SKM-1 treated with dmso at 0.1 percent for 144 hours (cell line): ENCODE measurements around the gene BMP6.

Source experiments
- DNase-seq: peaks from one replicate; lab custom pipeline; 2025; ENCODE audit not compliant: unreplicated experiment; lab: John Stamatoyannopoulos, UW

BMP6 gene

GRCh38 chr6:7901780-7902179 lies 175.9 kb downstream of the BMP6 start:
- no peak for DNase-seq

- no peak for DNase-seq
Observed at GRCh38 chr6:7902221-7902620, 176.3 kb downstream of the BMP6 start.

DNA sequence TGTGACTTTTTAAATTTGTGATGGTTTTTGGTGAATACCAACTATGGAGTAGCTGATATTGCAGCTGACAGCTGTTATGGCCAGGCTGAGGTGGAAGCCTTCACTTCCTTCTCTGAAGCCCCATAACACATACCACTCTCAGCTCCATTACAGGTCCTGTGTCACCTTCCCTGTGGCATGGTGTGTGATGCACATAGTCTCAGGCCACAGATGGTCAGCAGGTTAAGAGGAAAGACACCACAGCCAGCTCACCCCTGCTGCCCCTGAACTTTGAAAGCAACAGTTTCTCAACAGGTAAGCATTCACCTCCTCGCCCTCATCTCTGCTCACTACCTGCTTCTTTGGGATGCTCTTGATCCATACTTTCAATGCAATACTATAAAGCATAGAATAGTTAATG lies 177.0 kb downstream of the BMP6 start:
- DNase-seq = no peak

- no peak for DNase-seq
Observed at GRCh38 chr6:7903673-7904072, 177.8 kb downstream of the BMP6 start.

DNA sequence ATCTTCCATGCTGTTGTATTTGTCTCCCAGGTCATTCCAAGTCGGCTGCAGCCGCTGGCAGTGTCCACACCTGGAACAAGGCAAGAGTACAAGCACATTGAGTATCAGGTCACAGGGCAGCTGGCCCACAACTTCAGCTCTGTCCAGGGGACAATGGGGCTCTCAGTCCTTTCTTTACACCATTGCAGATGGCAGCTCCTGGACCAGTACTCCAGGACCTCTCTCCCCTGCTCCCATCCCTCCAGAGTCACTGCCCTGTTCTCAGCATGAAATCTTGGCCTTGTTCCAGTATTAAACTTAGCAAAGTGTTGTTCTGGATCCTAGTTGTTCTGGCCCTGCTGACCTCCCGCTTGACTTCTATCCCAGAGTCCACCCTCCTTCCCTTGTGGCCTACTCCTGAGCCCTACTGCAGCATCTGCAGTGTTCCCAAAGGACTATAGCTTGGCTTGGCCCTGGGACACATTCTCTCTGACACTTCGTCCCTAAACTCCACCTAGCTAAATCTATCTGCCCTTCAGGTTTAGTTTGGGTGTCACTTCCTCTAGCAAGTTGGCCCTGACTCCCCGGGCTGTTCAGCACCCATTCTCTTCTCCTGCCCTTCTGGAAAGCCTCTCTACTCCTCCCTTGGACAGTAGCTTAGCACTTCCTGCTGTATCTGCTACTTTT lies 178.9 kb downstream of the BMP6 start:
- DNase-seq = no peak

DNA sequence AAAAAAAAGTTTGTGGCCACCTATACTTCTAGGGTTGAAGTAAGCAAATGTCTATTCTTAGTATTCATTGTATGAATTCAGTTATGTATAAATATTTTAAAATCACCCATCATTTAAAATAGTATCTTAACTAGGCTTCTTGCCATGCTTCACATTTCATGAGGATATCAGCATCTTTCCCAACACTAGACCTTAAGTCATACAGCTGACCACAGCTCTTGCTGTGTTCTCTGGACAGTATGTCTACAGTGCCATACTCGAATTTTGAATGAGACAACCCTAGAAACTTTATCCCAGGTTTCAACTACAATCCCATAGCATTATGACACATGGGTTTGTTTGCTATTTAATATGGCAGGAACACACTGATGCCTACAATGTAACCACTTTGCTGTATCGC lies 179.5 kb downstream of the BMP6 start:
- DNase-seq = no peak

GRCh38 chr6:7906741-7907140 lies 180.8 kb downstream of the BMP6 start:
- no peak for DNase-seq

DNA sequence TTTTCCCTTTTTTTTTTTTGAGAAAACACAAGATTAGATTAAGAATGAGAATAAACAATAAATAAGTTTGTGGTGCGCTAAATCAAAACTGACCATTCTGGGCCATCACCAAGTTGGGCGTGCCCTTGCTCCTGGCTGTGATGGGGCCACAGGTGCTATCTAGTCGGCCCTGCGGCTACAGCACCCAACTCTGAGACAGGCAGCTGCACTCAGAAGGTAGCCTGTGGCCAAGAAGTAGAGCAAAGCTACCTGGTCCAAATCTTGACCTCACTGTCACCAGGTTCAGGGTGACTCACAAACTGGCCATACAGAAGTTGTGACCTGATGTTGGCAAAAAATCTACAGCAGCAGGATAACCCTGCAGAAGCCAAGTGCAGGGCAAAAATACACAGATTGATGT lies 181.3 kb downstream of the BMP6 start:
- DNase-seq = no peak

- no peak for DNase-seq
Observed at GRCh38 chr6:7909323-7910276, 183.7 kb downstream of the BMP6 start.

- DNase-seq = no peak
Observed at GRCh38 chr6:7910298-7910653, 184.4 kb downstream of the BMP6 start.

DNA sequence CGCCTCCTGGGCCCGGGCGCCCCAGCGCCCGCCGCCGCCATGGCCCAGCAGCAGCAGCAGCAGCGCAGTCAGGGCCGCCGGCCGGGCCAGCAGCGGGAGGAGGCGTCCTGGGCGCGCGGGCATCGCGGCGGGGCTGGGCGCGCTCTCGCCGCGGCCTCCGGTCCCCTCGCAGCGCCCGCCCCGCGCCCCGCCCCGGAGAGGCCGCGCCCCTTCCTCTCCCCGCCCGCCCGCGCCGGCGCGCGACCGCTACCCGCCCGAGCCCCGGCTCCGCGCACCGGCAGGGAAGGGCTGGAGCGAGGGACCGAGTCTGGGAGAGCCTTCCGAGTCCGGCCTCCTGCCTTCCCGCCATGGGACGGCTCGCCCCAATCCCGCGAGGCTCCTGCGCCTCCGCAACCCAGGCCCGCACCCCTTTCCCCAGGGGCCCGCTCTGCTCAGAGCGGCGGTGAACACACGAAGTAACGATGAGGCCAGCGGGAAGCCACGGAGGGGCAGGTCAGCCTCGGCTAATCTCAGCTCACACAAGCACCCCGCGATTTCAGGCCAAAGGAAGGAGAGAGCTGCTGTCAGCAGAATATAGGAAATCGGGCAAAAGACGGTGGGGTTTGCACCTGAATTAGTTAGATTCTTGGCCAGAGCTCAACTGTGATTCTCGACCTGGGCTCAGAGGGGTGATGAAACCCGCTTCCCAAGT lies 184.9 kb downstream of the BMP6 start, which contains the start of gene TXNDC5:
TXNDC5 (minus strand) TSS at position 135 of the 691 bp plus-strand sequence; CDS start at position 123, 12 bp downstream.
- DNase-seq = peak; percentile 55

DNA sequence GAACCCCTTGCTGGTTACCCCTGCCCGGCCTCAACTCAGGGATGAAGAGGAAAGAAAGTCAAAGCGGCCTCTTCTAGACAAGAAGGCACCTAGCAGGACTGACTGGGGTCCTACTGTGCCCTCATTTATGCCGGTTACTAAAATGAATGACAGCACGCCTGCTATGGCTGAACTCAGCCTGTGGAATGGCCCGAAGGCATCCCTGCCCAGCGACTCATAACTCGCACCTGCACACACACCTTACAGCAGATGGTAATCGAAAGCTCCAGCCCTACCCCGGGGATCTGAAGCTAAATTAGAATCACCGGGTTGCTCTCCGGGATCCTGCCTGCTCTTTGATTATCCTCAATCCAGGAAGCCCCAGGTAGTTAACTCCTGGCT lies 185.4 kb downstream of the BMP6 start:
- DNase-seq = no peak

GRCh38 chr6:7912024-7912423 lies 186.1 kb downstream of the BMP6 start:
- DNase-seq = no peak

DNA sequence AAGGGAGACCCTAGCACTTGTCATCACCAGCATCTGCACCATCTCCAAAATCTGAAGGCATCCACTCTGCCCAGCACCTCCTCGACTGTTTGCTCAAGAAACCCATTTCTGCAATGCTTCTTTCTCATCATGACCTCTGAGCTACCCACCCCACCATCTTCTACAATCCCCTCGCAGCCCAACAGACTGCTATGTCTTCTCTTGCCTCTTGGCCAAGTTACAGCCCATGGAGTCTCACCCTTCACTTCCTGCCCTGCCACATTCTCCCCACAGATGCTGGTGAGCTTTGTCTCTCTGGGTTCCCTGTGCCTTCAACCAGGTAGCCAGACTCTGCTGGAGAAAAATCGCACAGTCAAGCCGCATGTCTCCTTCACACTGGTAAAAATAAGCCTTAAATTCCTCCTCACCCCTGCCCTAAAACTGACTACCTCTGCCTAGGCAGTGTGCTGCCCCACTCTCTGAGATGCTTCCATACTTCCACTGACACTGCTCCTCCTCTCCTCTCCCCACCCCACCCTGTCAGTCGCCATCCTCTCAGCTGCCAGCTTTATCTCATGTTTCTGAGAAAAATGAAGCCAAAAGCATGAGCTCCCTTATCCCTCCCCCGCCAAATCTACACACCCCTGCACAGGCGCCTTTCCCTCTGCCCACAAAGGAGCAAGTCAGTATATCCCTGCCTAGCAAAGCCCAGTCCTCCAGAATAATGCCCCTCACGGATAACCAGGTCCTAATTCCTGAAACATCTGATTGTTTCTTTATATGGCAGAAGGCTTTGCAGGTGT lies 187.0 kb downstream of the BMP6 start:
- no peak for DNase-seq

- DNase-seq = no peak
Observed at GRCh38 chr6:7914311-7914710, 188.4 kb downstream of the BMP6 start.

DNA sequence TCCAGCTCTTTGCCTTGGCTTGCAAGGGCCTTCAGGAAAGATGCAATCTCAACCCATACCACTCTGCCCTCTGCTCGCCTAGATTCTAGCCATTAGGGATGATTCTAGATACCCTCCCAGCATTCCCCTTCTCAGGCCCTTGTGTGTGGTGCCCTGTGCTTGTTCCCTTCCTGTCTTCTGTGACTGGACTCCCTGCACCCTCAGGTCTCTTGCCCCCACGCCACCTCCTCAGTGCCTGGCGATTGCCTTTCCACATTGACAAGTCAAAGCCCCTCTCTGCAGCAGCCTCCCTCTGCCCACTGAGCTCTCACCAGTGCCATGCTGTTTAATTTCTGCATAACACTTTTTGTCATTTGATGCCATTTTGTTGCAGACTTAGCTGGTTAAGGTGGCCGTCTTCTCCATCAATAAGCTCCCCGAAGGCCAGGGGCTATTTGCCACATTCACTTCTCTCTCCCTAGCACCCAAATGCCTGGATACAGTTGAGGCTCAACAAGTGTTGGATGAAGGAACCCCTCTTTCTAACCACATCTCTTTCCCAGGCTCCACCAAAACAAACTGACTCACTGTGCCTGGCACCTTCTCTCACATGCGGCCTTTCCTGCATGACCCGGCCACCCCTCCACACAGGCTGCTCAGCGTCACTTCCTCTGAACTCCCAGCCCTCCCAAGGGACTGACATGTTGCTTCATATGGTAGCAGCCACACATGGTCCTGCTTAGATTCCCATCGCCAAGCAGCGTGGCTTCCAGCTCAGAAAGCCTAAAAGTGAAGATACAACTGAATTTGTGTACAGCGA lies 189.3 kb downstream of the BMP6 start:
- peak; percentile 30 for DNase-seq

DNA sequence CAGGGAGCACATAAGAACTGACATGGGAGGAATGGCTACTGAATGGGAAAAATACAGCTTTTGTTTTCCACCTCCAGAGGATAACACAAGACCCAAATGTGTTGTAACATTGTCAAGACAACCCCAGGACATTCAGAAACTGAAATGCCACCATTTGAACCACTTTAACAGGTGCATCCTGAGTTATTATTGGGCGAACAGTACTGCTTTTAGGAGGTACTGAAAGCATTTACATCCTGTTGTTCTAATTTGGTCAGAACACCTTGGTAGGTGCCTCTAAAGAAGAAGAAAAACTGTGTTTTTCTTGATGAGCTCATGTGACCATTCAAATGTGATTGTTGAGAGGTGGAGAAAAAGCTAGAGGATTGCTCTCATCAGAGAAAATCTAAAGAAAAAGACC lies 191.1 kb downstream of the BMP6 start:
- no peak for DNase-seq

- no peak for DNase-seq
Observed at GRCh38 chr6:7917729-7918128, 191.8 kb downstream of the BMP6 start.

- no peak for DNase-seq
Observed at GRCh38 chr6:7918403-7918802, 192.5 kb downstream of the BMP6 start.

DNA sequence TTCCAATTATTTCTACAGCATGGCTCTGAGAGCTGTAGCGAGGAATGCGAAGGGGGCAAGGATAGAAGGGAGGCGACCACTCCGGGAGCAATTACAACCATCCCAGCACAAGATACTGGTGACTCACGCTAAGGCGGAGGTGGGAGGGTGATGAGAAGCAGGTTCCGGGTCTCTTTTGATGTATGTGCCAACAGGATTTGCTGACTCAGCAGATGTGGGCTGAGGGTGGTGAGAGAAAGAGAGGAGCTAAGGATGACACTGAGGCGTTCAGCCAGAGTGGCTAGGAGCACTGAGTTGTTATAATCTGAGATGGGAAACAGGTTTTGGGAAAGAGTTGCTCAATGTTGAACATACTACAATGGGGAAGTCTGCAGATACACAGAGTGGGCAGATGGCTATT lies 194.0 kb downstream of the BMP6 start:
- no peak for DNase-seq
